HepG2 (cell line): ENCODE measurements around the gene CCT7. TPM values are rescaled to one million over a fixed set of nuclear protein-coding genes. Genes with fewer than 3 reads are reported as not detected.

Source experiments
- ATF1 ChIP-seq: IDR thresholded peaks from 2 replicates; pipeline ENCODE4 v1.6.1; 2016; ENCODE audit warnings: mild to moderate bottlenecking, control low read depth
- CENPT ChIP-seq: sonication (generic); formaldehyde crosslinking; IDR thresholded peaks from 2 replicates; pipeline ENCODE4 v1.8.0; 2022; ENCODE audit warnings: low read depth, mild to moderate bottlenecking, moderate library complexity, missing genetic modification reagents
- CHD2 ChIP-seq: IDR thresholded peaks from 2 replicates; pipeline ENCODE4 v1.6.1; 2011; ENCODE audit warnings: low read depth, low read length, improper control_type of control experiment
- ELF3 ChIP-seq: IDR thresholded peaks from 2 replicates; pipeline ENCODE4 v1.6.1; 2016; ENCODE audit warnings: missing genetic modification reagents, missing compliant biosample characterization
- FOXA1 ChIP-seq, 2 experiments: fragments of 450-650 bp in 1 of 2; sonication (generic) in 1 of 2; formaldehyde crosslinking in 1 of 2; IDR thresholded peaks; 2 replicates each; pipeline versions ENCODE4 v1.4.0 to v1.6.1; 2016 to 2020; ENCODE audit warnings: missing genetic modification reagents in 1 of 2
- HMGA1 ChIP-seq: sonication (generic); formaldehyde crosslinking; conservative IDR thresholded peaks from 2 replicates; pipeline ENCODE4 v1.4.0; 2020; ENCODE audit warnings: missing genetic modification reagents
- ONECUT2 ChIP-seq: sonication (generic); formaldehyde crosslinking; IDR thresholded peaks from 2 replicates; pipeline ENCODE4 v1.4.0; 2020; ENCODE audit warnings: missing genetic modification reagents
- ZKSCAN8 ChIP-seq: IDR thresholded peaks from 2 replicates; pipeline ENCODE4 v1.6.1; 2016; ENCODE audit warnings: borderline replicate concordance, missing genetic modification reagents, missing compliant biosample characterization
- ZNF180 ChIP-seq: sonication (generic); formaldehyde crosslinking; IDR thresholded peaks from 2 replicates; pipeline ENCODE4 v1.4.0; 2020; ENCODE audit warnings: low read depth, missing genetic modification reagents, borderline replicate concordance
- ZNF225 ChIP-seq: sonication (generic); formaldehyde crosslinking; IDR thresholded peaks from 2 replicates; pipeline ENCODE4 v1.4.0; 2020; ENCODE audit warnings: mild to moderate bottlenecking, missing genetic modification reagents
- ZNF556 ChIP-seq: sonication (generic); formaldehyde crosslinking; IDR thresholded peaks from 2 replicates; pipeline ENCODE4 v1.4.0; 2020; ENCODE audit warnings: mild to moderate bottlenecking, missing genetic modification reagents, borderline replicate concordance
- ZNF605 ChIP-seq: sonication (generic); formaldehyde crosslinking; IDR thresholded peaks from 2 replicates; pipeline ENCODE4 v1.8.0; 2022; ENCODE audit warnings: mild to moderate bottlenecking, missing genetic modification reagents
- ZNF615 ChIP-seq: sonication (generic); formaldehyde crosslinking; IDR thresholded peaks from 2 replicates; pipeline ENCODE4 v1.5.0; 2020; ENCODE audit warnings: mild to moderate bottlenecking, missing genetic modification reagents, borderline replicate concordance
- ZNF644 ChIP-seq: IDR thresholded peaks from 2 replicates; pipeline ENCODE4 v1.6.1; 2016; ENCODE audit warnings: low read depth
- ZSCAN25 ChIP-seq: sonication (generic); formaldehyde crosslinking; IDR thresholded peaks from 2 replicates; pipeline ENCODE4 v1.8.0; 2022; ENCODE audit warnings: mild to moderate bottlenecking, missing genetic modification reagents
- polyA plus RNA-seq, 8 experiments: library from polyadenylated mRNA; depleted of rRNA in 3 of 8; stranded (reverse) in 7 of 8; unstranded in 1 of 8; fragments of >200 nt; fragmentation: Illumina TruSeq in 4 of 8; extraction: Trizol in 4 of 8; gene quantifications; 2 replicates each; pipeline versions ENCODE4 v1.2.1 to v1.2.3, GENCODE V29; 2011 to 2016; ENCODE audit warnings: low read depth in 4 of 8, missing spikeins in 1 of 8, mixed read lengths in 1 of 8; ENCODE audit not compliant: insufficient read depth in 1 of 8
- total RNA-seq, 5 experiments: library from RNA; depleted of rRNA; stranded (reverse); fragments of >200 nt; fragmentation: Illumina TruSeq; extraction: Trizol; gene quantifications; 2 replicates each; pipeline ENCODE4 v1.2.3, GENCODE V29; 2016; ENCODE audit warnings: low read depth in 1 of 5
- TF ChIP-seq, protein P1 (sequence below): sonication (generic); formaldehyde crosslinking; IDR thresholded peaks from 2 replicates; pipeline ENCODE4 v1.8.0; 2022; ENCODE audit warnings: missing genetic modification reagents, mild to moderate bottlenecking, inconsistent platforms, borderline replicate concordance
- TF ChIP-seq, protein P2 (sequence below): sonication (generic); formaldehyde crosslinking; IDR thresholded peaks from 2 replicates; pipeline ENCODE4 v1.9.0; 2021; ENCODE audit warnings: mild to moderate bottlenecking, missing genetic modification reagents
- TF ChIP-seq, protein P3 (sequence below), 2 experiments: sonication (generic) in 1 of 2; formaldehyde crosslinking in 1 of 2; IDR thresholded peaks; 2 replicates each; pipeline versions ENCODE4 v1.4.0 to v1.6.1; 2018 to 2020; ENCODE audit warnings: missing genetic modification reagents in 2 of 2, borderline replicate concordance in 1 of 2, low read depth in 1 of 2, mild to moderate bottlenecking in 1 of 2, missing biosample characterization in 1 of 2
- TF ChIP-seq, protein P4 (sequence below): sonication (generic); formaldehyde crosslinking; IDR thresholded peaks from 2 replicates; pipeline ENCODE4 v1.5.1; 2020; ENCODE audit warnings: missing genetic modification reagents, mild to moderate bottlenecking, borderline replicate concordance

Gene CCT7
- total and polyA plus RNA-seq, 2 of the 13 experiments (the other 11 are each of a cell fraction or from before 2014, with no cell fraction given): 347 to 517 TPM

DNA sequence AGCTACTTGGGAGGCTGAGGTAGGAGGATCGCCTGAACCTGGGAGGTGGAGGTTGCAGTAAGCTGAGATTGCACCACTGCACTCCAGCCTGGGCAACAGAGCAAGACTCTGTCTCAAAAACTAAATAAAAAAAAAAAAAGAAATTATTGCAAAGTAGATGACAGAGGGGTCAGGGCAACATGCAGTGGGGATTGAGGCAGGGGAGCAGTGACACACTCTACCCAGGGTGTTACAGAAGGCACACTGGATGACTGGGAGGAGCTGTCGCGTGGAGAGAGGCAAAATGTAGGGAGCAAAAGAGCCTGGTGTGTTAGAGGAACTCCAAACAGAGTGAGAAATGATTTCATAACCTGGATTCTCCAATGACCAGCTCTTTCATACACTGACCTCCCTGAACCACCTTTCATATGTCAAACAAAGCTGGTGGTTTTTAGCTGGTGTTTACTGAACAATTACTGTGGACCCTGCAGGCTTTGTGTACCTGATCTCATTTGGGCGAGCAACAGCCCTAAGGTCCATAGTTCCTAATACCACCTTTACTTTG lies 28.1 kb downstream of the CCT7 start (continued):
- TF ChIP-seq, protein P1, sequence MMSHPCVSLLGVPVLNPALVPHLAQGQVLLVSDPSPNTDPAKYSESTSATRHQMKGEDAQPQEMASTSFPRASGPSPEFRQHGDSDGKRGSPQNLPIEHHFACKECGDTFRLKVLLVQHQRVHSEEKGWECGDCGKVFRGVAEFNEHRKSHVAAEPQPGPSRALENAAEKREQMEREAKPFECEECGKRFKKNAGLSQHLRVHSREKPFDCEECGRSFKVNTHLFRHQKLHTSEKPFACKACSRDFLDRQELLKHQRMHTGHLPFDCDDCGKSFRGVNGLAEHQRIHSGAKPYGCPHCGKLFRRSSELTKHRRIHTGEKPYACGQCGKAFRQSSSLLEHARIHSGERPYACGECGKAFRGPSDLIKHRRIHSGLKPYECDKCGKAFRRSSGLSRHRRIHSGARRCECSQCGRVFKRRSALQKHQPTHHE (CRISPR knock-in tag): no peak
- TF ChIP-seq ELF3 (CRISPR knock-in tag) (peak; percentile 67), ZNF225 (no peak), ZNF180 (CRISPR knock-in tag) (no peak), FOXA1 (IDR thresholded peaks at IDR 0.05) (peak; percentile 80), FOXA1 (CRISPR knock-in tag; IDR thresholded peaks at IDR 0.05) (peak; percentile 95), HMGA1 (no peak), ZNF644 (CRISPR knock-in tag) (peak; percentile 61), ZNF605 (CRISPR knock-in tag) (no peak), ZNF615 (CRISPR knock-in tag) (peak; percentile 68; the same call in 1 of the 2 replicates), ONECUT2 (CRISPR knock-in tag) (no peak), ZNF556 (CRISPR knock-in tag) (peak; percentile 43; the same call in 1 of the 2 replicates), CENPT (CRISPR knock-in tag) (no peak), ZKSCAN8 (CRISPR knock-in tag) (peak; percentile 67; the same call in 1 of the 2 replicates), ATF1 (CRISPR knock-in tag) (no peak; the same call in 1 of the 2 replicates), CHD2 (no peak), ZSCAN25 (CRISPR knock-in tag) (peak; percentile 73)
- TF ChIP-seq, protein P2, sequence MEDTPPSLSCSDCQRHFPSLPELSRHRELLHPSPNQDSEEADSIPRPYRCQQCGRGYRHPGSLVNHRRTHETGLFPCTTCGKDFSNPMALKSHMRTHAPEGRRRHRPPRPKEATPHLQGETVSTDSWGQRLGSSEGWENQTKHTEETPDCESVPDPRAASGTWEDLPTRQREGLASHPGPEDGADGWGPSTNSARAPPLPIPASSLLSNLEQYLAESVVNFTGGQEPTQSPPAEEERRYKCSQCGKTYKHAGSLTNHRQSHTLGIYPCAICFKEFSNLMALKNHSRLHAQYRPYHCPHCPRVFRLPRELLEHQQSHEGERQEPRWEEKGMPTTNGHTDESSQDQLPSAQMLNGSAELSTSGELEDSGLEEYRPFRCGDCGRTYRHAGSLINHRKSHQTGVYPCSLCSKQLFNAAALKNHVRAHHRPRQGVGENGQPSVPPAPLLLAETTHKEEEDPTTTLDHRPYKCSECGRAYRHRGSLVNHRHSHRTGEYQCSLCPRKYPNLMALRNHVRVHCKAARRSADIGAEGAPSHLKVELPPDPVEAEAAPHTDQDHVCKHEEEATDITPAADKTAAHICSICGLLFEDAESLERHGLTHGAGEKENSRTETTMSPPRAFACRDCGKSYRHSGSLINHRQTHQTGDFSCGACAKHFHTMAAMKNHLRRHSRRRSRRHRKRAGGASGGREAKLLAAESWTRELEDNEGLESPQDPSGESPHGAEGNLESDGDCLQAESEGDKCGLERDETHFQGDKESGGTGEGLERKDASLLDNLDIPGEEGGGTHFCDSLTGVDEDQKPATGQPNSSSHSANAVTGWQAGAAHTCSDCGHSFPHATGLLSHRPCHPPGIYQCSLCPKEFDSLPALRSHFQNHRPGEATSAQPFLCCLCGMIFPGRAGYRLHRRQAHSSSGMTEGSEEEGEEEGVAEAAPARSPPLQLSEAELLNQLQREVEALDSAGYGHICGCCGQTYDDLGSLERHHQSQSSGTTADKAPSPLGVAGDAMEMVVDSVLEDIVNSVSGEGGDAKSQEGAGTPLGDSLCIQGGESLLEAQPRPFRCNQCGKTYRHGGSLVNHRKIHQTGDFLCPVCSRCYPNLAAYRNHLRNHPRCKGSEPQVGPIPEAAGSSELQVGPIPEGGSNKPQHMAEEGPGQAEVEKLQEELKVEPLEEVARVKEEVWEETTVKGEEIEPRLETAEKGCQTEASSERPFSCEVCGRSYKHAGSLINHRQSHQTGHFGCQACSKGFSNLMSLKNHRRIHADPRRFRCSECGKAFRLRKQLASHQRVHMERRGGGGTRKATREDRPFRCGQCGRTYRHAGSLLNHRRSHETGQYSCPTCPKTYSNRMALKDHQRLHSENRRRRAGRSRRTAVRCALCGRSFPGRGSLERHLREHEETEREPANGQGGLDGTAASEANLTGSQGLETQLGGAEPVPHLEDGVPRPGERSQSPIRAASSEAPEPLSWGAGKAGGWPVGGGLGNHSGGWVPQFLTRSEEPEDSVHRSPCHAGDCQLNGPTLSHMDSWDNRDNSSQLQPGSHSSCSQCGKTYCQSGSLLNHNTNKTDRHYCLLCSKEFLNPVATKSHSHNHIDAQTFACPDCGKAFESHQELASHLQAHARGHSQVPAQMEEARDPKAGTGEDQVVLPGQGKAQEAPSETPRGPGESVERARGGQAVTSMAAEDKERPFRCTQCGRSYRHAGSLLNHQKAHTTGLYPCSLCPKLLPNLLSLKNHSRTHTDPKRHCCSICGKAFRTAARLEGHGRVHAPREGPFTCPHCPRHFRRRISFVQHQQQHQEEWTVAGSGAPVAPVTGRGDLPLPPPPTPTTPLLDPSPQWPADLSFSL: no peak
- TF ChIP-seq, protein P3, sequence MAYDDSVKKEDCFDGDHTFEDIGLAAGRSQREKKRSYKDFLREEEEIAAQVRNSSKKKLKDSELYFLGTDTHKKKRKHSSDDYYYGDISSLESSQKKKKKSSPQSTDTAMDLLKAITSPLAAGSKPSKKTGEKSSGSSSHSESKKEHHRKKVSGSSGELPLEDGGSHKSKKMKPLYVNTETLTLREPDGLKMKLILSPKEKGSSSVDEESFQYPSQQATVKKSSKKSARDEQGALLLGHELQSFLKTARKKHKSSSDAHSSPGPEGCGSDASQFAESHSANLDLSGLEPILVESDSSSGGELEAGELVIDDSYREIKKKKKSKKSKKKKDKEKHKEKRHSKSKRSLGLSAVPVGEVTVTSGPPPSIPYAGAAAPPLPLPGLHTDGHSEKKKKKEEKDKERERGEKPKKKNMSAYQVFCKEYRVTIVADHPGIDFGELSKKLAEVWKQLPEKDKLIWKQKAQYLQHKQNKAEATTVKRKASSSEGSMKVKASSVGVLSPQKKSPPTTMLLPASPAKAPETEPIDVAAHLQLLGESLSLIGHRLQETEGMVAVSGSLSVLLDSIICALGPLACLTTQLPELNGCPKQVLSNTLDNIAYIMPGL (CRISPR knock-in tag; IDR thresholded peaks at IDR 0.05; ENCODE audit: borderline replicate concordance in 1 of 2, low read depth in 1 of 2): peak in 1 of 2 experiments; percentile 51; a peak in 1 of 4 replicates
- TF ChIP-seq, protein P4, sequence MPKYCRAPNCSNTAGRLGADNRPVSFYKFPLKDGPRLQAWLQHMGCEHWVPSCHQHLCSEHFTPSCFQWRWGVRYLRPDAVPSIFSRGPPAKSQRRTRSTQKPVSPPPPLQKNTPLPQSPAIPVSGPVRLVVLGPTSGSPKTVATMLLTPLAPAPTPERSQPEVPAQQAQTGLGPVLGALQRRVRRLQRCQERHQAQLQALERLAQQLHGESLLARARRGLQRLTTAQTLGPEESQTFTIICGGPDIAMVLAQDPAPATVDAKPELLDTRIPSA (CRISPR knock-in tag): no peak
